K562 (cell line): ENCODE data around the gene DBNDD2. TPM values are rescaled to one million over a fixed set of nuclear protein-coding genes. Genes with fewer than 3 reads are reported as not detected.

ENCODE experiments used
- ARID1B ChIP-seq: fragments of 450-650 bp; IDR thresholded peaks from 2 replicates; pipeline ENCODE4 v1.6.1; 2016; ENCODE audit warnings: antibody characterized with exemption, mild to moderate bottlenecking, inconsistent platforms
- GABPA ChIP-seq: fragments of 200-800 bp; sonication (Bioruptor generic); conservative IDR thresholded peaks from 2 replicates; pipeline ENCODE4 v1.6.1; 2016; ENCODE audit warnings: low read depth, missing genetic modification characterization, missing compliant biosample characterization
- HIVEP1 ChIP-seq: fragments of 250-450 bp; sonication (Bioruptor Pico); IDR thresholded peaks from 2 replicates; pipeline ENCODE4 v1.4.0; 2020; ENCODE audit warnings: mild to moderate bottlenecking
- HMBOX1 ChIP-seq: sonication (generic); IDR thresholded peaks from 2 replicates; pipeline ENCODE4 v1.6.1; 2016
- HMGXB4 ChIP-seq: sonication (generic); formaldehyde crosslinking; IDR thresholded peaks from 2 replicates; pipeline ENCODE4 v1.8.1; 2023; ENCODE audit warnings: mild to moderate bottlenecking, missing genetic modification reagents
- HNRNPL ChIP-seq: fragments of 200-400 bp; formaldehyde crosslinking; IDR thresholded peaks from 2 replicates; pipeline ENCODE4 v1.6.1; 2017; ENCODE audit warnings: low read depth, mild to moderate bottlenecking, low read length
- IRF9 ChIP-seq: fragments of 450-650 bp; IDR thresholded peaks from 2 replicates; pipeline ENCODE4 v1.6.1; 2016; ENCODE audit warnings: missing biosample characterization, missing genetic modification characterization
- MNT ChIP-seq, 2 experiments: fragments of 450-650 bp; conservative IDR thresholded peaks; 2 replicates each; pipeline ENCODE4 v1.6.1; 2017; ENCODE audit warnings: mild to moderate bottlenecking in 2 of 2, moderate library complexity in 2 of 2
- PCBP1 ChIP-seq: fragments of 200-400 bp; formaldehyde crosslinking; IDR thresholded peaks from 2 replicates; pipeline ENCODE4 v1.6.1; 2018; ENCODE audit warnings: mild to moderate bottlenecking, low read depth, low read length; ENCODE audit not compliant: poor library complexity, severe bottlenecking
- PHTF2 ChIP-seq: fragments of 250-450 bp; sonication (Bioruptor Pico); IDR thresholded peaks from 2 replicates; pipeline ENCODE4 v1.5.0; 2021; ENCODE audit warnings: mild to moderate bottlenecking
- SMC3 ChIP-seq: conservative IDR thresholded peaks from 2 replicates; pipeline ENCODE4 v1.6.1; 2011; ENCODE audit warnings: low read depth, low read length, improper control_type of control experiment; ENCODE audit not compliant: insufficient read depth
- TBP ChIP-seq: optimal IDR thresholded peaks from 2 replicates; pipeline ENCODE3; 2011; ENCODE audit warnings: low read depth, low read length, improper control_type of control experiment
- TCF7 ChIP-seq: sonication (generic); IDR thresholded peaks from 2 replicates; pipeline ENCODE4 v1.6.1; 2016; ENCODE audit warnings: antibody characterized with exemption, borderline replicate concordance
- WHSC1 ChIP-seq: IDR thresholded peaks from one replicate; pipeline ENCODE4 v1.6.1; 2012; ENCODE audit warnings: low read length, control low read depth, inconsistent platforms
- ZNF277 ChIP-seq: fragments of 250-450 bp; sonication (Bioruptor Pico); IDR thresholded peaks from 2 replicates; pipeline ENCODE4 v1.8.0; 2022; ENCODE audit warnings: inconsistent platforms, mild to moderate bottlenecking, moderate library complexity, borderline replicate concordance
- polyA plus RNA-seq, 8 experiments: library from polyadenylated mRNA; depleted of rRNA in 4 of 8; stranded (reverse) in 5 of 8; unstranded in 3 of 8; fragments of >200 nt; fragmentation: Nextera tagmentation in 2 of 8; fragmentation: Illumina TruSeq in 1 of 8; extraction: Ambion mirVana in 2 of 8; extraction: Trizol in 1 of 8; gene quantifications; 2 replicates each; pipeline versions ENCODE4 v1.2.1 to v1.2.3, GENCODE V29; 2011 to 2014; ENCODE audit warnings: inconsistent platforms in 1 of 8, missing spikeins in 1 of 8
- total RNA-seq, 7 experiments: library from RNA; depleted of rRNA in 6 of 7; stranded (reverse); fragments of >200 nt in 6 of 7; fragmentation: Illumina TruSeq in 2 of 7; extraction: Trizol in 2 of 7; gene quantifications; 2 replicates each; pipeline versions ENCODE4 v1.2.1 to v1.2.3, GENCODE V29; 2011 to 2021; ENCODE audit warnings: low replicate concordance in 1 of 7
- TF ChIP-seq, protein P1 (sequence below): sonication (generic); formaldehyde crosslinking; IDR thresholded peaks from 2 replicates; pipeline ENCODE4 v1.8.0; 2022; ENCODE audit warnings: mild to moderate bottlenecking, missing genetic modification reagents
- TF ChIP-seq, protein P2 (sequence below): fragments of 450-650 bp; formaldehyde crosslinking; IDR thresholded peaks from 2 replicates; pipeline ENCODE4 v1.4.0; 2020; ENCODE audit warnings: mild to moderate bottlenecking, mixed read lengths

The DBNDD2 gene
- total and polyA plus RNA-seq, 9 of the 15 experiments (the other 6 are each of a cell fraction or from before 2014, with no cell fraction given): 12.8 to 64.0 (median 35.8) TPM

- TF ChIP-seq MNT (conservative IDR thresholded peaks at IDR 0.05): peak in 1 of 2 experiments; percentile 44; a peak in 3 of 4 replicates
- peak; percentile 56 for TF ChIP-seq ARID1B
- TF ChIP-seq ZNF277 (CRISPR knock-in tag): no peak
- peak; percentile 46 for TF ChIP-seq TBP
- no peak for TF ChIP-seq HIVEP1 (CRISPR knock-in tag)
- TF ChIP-seq, protein P1, sequence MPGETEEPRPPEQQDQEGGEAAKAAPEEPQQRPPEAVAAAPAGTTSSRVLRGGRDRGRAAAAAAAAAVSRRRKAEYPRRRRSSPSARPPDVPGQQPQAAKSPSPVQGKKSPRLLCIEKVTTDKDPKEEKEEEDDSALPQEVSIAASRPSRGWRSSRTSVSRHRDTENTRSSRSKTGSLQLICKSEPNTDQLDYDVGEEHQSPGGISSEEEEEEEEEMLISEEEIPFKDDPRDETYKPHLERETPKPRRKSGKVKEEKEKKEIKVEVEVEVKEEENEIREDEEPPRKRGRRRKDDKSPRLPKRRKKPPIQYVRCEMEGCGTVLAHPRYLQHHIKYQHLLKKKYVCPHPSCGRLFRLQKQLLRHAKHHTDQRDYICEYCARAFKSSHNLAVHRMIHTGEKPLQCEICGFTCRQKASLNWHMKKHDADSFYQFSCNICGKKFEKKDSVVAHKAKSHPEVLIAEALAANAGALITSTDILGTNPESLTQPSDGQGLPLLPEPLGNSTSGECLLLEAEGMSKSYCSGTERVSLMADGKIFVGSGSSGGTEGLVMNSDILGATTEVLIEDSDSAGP: no peak
- no peak for TF ChIP-seq PCBP1
- TF ChIP-seq GABPA (tag): no peak
- no peak for TF ChIP-seq HNRNPL
- TF ChIP-seq SMC3: peak; percentile 89
- TF ChIP-seq WHSC1: no peak
- no peak for TF ChIP-seq HMGXB4 (CRISPR knock-in tag)
- no peak for TF ChIP-seq HMBOX1
- TF ChIP-seq, protein P2, sequence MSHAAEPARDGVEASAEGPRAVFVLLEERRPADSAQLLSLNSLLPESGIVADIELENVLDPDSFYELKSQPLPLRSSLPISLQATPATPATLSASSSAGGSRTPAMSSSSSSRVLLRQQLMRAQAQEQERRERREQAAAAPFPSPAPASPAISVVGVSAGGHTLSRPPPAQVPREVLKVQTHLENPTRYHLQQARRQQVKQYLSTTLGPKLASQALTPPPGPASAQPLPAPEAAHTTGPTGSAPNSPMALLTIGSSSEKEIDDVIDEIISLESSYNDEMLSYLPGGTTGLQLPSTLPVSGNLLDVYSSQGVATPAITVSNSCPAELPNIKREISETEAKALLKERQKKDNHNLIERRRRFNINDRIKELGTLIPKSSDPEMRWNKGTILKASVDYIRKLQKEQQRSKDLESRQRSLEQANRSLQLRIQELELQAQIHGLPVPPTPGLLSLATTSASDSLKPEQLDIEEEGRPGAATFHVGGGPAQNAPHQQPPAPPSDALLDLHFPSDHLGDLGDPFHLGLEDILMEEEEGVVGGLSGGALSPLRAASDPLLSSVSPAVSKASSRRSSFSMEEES (CRISPR knock-in tag): no peak
- TF ChIP-seq PHTF2 (CRISPR knock-in tag): no peak
- TF ChIP-seq IRF9: no peak
- TF ChIP-seq TCF7: no peak
These were observed 34.6 kb upstream of the DBNDD2 start (continued) for GRCh38 chr20:45373353-45374100.
